DND-41 (cell line): ENCODE results near the gene RHOV.

ENCODE experiments used
- ATAC-seq: fragments of 200-7000 bp; cut with Tn5 transposase; 3 replicates; pipeline ENCODE4 v1.9.1; 2021; ENCODE audit warnings: low read depth; ENCODE audit not compliant: insufficient read depth
- DNase-seq: peaks from one replicate; pipeline ENCODE4 v3.0.0-alpha.2; 2020
- H2AFZ ChIP-seq: 2 replicates; pipeline ENCODE4 v1.6.0; 2012; ENCODE audit warnings: low read depth, low read length
- H3K27ac ChIP-seq: 2 replicates; pipeline ENCODE4 v1.5.1; 2012; ENCODE audit warnings: low read length, inconsistent platforms
- H3K27me3 ChIP-seq: fragments of 200-600 bp; sonication (generic); 2 replicates; pipeline ENCODE4 v1.6.0; 2012; ENCODE audit warnings: low read length, mild to moderate bottlenecking, inconsistent platforms; ENCODE audit not compliant: insufficient read depth, poor library complexity
- H3K36me3 ChIP-seq: 2 replicates; pipeline ENCODE4 v1.5.1; 2012; ENCODE audit warnings: low read length, inconsistent platforms; ENCODE audit not compliant: insufficient read depth
- H3K4me1 ChIP-seq: 2 replicates; pipeline ENCODE4 v1.5.1; 2012; ENCODE audit warnings: mild to moderate bottlenecking, low read length; ENCODE audit not compliant: insufficient read depth
- H3K4me2 ChIP-seq: 2 replicates; pipeline ENCODE4 v1.6.0; 2012; ENCODE audit warnings: mild to moderate bottlenecking, moderate library complexity, low read length, inconsistent platforms; ENCODE audit not compliant: insufficient read depth
- H3K4me3 ChIP-seq, 2 experiments: fragments of 200-600 bp in 1 of 2; shearing (Covaris generic) in 1 of 2; 2 replicates each; pipeline ENCODE4 v1.5.1; 2012 to 2016; ENCODE audit warnings: inconsistent platforms in 2 of 2, low read length in 2 of 2, mild to moderate bottlenecking in 2 of 2, low read depth in 1 of 2, moderate library complexity in 1 of 2
- H3K79me2 ChIP-seq: 2 replicates; pipeline ENCODE4 v1.6.0; 2012; ENCODE audit warnings: low read length, inconsistent platforms; ENCODE audit not compliant: insufficient read depth
- H3K9ac ChIP-seq: 2 replicates; pipeline ENCODE4 v1.6.0; 2012; ENCODE audit warnings: low read depth, mild to moderate bottlenecking, inconsistent platforms, low read length, moderate library complexity
- H3K9me3 ChIP-seq: 2 replicates; pipeline ENCODE4 v1.5.1; 2012; ENCODE audit warnings: low read length, moderate library complexity, mild to moderate bottlenecking, inconsistent platforms; ENCODE audit not compliant: insufficient read depth, severe bottlenecking
- H4K20me1 ChIP-seq: 2 replicates; pipeline ENCODE4 v1.6.0; 2012; ENCODE audit warnings: low read length; ENCODE audit not compliant: insufficient read depth
- CTCF ChIP-seq: IDR thresholded peaks from 2 replicates; pipeline ENCODE4 v1.5.1; 2012; ENCODE audit warnings: borderline replicate concordance, low read length, moderate library complexity, mild to moderate bottlenecking; ENCODE audit not compliant: poor library complexity, severe bottlenecking; ENCODE audit errors: extremely low read depth
- EZH2 ChIP-seq: IDR thresholded peaks from 3 replicates; pipeline ENCODE4 v1.6.1; 2012; ENCODE audit warnings: borderline replicate concordance, low read depth, mild to moderate bottlenecking, moderate library complexity, low read length, inconsistent platforms; ENCODE audit not compliant: severe bottlenecking

Gene RHOV

GRCh38 chr15:40901053-40901443, 27.0 kb upstream of the RHOV start:
- Histone ChIP-seq H4K20me1 (peaks cover 36% of the 10 kb centered on the region), H2AFZ (no peak overlapping the region), H3K27me3 (no peaks in the 10 kb centered on the region), H3K79me2 (peaks cover 7% of the 10 kb centered on the region; the same call in 1 of the 2 replicates), H3K4me2 (no peak overlapping the region), H3K9me3 (no peaks in the 10 kb centered on the region), H3K4me1 (peaks cover 11% of the 10 kb centered on the region; the same call in 1 of the 2 replicates), H3K9ac (no peak overlapping the region), H3K4me3 (no peak overlapping the region), H3K27ac (no peak overlapping the region), H3K36me3 (peaks cover 53% of the 10 kb centered on the region)
- no peak for TF ChIP-seq CTCF
- TF ChIP-seq EZH2: no peak
- DNase-seq: no peak
- no peak for ATAC-seq

- no peak for ATAC-seq
- H3K36me3 ChIP-seq: peaks cover 59% of the 10 kb centered on the region
- H3K79me2 ChIP-seq: peaks cover 13% of the 10 kb centered on the region
- H4K20me1 ChIP-seq: peaks cover 35% of the 10 kb centered on the region
- H3K4me1 ChIP-seq: peaks cover 17% of the 10 kb centered on the region
- H2AFZ ChIP-seq: no peak overlapping the region
- H3K4me2 ChIP-seq: no peak overlapping the region
- no peaks in the 10 kb centered on the region for H3K9me3 ChIP-seq
- H3K27me3 ChIP-seq: no peaks in the 10 kb centered on the region
- TF ChIP-seq CTCF (no peak), EZH2 (no peak)
- DNase-seq: no peak
- no peak overlapping the region for H3K27ac ChIP-seq
- no peak overlapping the region for H3K9ac ChIP-seq
- H3K4me3 ChIP-seq: no peak overlapping the region
These were observed 26.4 kb upstream of the RHOV start for GRCh38 chr15:40900256-40901052.

GRCh38 chr15:40899536-40900207, 25.6 kb upstream of the RHOV start:
- TF ChIP-seq EZH2: no peak
- H3K36me3 ChIP-seq: peaks cover 56% of the 10 kb centered on the region

GRCh38 chr15:40894681-40895448, 20.8 kb upstream of the RHOV start:
- DNase-seq (peak; percentile 57), ATAC-seq (peak; percentile 53)

More at GRCh38 chr15:40899536-40900207, 25.6 kb upstream of the RHOV start:
- Histone ChIP-seq H3K79me2 (peaks cover 21% of the 10 kb centered on the region), H2AFZ (no peak overlapping the region), H3K9ac (no peak overlapping the region), H3K4me2 (no peak overlapping the region), H3K9me3 (no peaks in the 10 kb centered on the region), H3K4me1 (peaks cover 24% of the 10 kb centered on the region), H3K27me3 (no peaks in the 10 kb centered on the region), H3K27ac (no peak overlapping the region), H3K4me3 (no peak overlapping the region), H4K20me1 (peaks cover 33% of the 10 kb centered on the region)
- DNase-seq: no peak
- ATAC-seq: no peak

More at GRCh38 chr15:40894681-40895448, 20.8 kb upstream of the RHOV start:
- Histone ChIP-seq H3K27ac (peak overlapping the region; percentile 67), H3K4me1 (peaks cover 23% of the 10 kb centered on the region), H3K4me2 (peak overlapping the region; percentile 94), H3K36me3 (peaks cover 25% of the 10 kb centered on the region), H3K79me2 (peaks cover 19% of the 10 kb centered on the region), H4K20me1 (peaks cover 6% of the 10 kb centered on the region), H3K9ac (peak overlapping the region; percentile 79), H3K27me3 (no peaks in the 10 kb centered on the region), H3K9me3 (no peaks in the 10 kb centered on the region), H3K4me3 (peak overlapping the region; percentile 87 to 98), H2AFZ (peak overlapping the region; percentile 84)
- TF ChIP-seq CTCF (peak; percentile 41), EZH2 (no peak)
